ENCODE data around the gene OSBPL3. TPM values are rescaled to one million over a fixed set of nuclear protein-coding genes. Genes with fewer than 3 reads are reported as not detected.
"Not testable (repeated sequence)": the region's sequence is repeated elsewhere in the genome, so short reads cannot be mapped to it uniquely, and the experiment has no call there.

Gene OSBPL3
- total and polyA plus RNA-seq, 4 experiments from 2014 or later: 6.9 to 72.7 (median 40.5) TPM

GRCh38 chr7:24795407-24795767 is 184.6 kb downstream of the OSBPL3 start:
- CTCF ChIA-PET (ENCODE audit: partially characterized antibody): interaction anchor here (1.3 kb wide), 1 partner anchor 297 kb away, joined by 3 read pairs; no protein-coding TSS in a partner anchor
- peaks cover 30 to 42% of the 10 kb centered on the region in 2 donors for H3K36me3 Mint-ChIP-seq
- no peaks in the 10 kb centered on the region for H3K9me3 Mint-ChIP-seq
- no peak overlapping the region for H3K4me3 Mint-ChIP-seq
- Histone ChIP-seq H3K4me3 (ENCODE audit: low read length in 2 of 2) (no peak overlapping the region), H3K36me3 (ENCODE audit: insufficient read depth, low read length) (no peaks in the 10 kb centered on the region), H3K27ac (ENCODE audit: low read depth, low read length) (no peak overlapping the region), H3K9me3 (ENCODE audit: control insufficient read depth in 1 of 2, low read length in 2 of 2) (no peaks in the 10 kb centered on the region), H3K27me3 (ENCODE audit: insufficient read depth, low read length) (no peaks in the 10 kb centered on the region), H3K4me1 (ENCODE audit: insufficient read depth, low read length) (peaks cover 9% of the 10 kb centered on the region)
- H3K4me1 Mint-ChIP-seq: peaks cover 13 to 20% (median 18%) of the 10 kb centered on the region in 4 donors
- H3K27me3 Mint-ChIP-seq: no peaks in the 10 kb centered on the region
- DNase-seq: no peak
- POLR2A ChIA-PET (ENCODE audit: partially characterized antibody): no interaction called here
- H3K27ac Mint-ChIP-seq: no peak overlapping the region
- intact Hi-C loops (cut with micrococcal nuclease): no loop called here

GRCh38 chr7:24794751-24795406 is 185.1 kb downstream of the OSBPL3 start:
- POLR2A ChIA-PET (ENCODE audit: partially characterized antibody); DNase-seq; H3K4me1 ChIP-seq (ENCODE audit: insufficient read depth, low read length); H3K27me3 ChIP-seq (ENCODE audit: insufficient read depth, low read length); intact Hi-C loops (cut with micrococcal nuclease); H3K4me3 ChIP-seq (ENCODE audit: low read length in 2 of 2); H3K27me3 Mint-ChIP-seq; H3K9me3 Mint-ChIP-seq; H3K36me3 ChIP-seq (ENCODE audit: insufficient read depth, low read length); H3K27ac ChIP-seq (ENCODE audit: low read depth, low read length); CTCF ChIA-PET (ENCODE audit: partially characterized antibody); H3K9me3 ChIP-seq (ENCODE audit: control insufficient read depth in 1 of 2, low read length in 2 of 2): not testable (repeated sequence)
- Mint-ChIP-seq H3K36me3 (peaks cover 28 to 42% of the 10 kb centered on the region in 2 donors), H3K27ac (peak overlapping the region in 6 of 7 donors; percentile 4 to 79 (median 56)), H3K4me3 (peak overlapping the region in 1 of 8 donors; percentile 15), H3K4me1 (peaks cover 13 to 20% (median 18%) of the 10 kb centered on the region in 4 donors)

GRCh38 chr7:24793982-24794648 is 185.9 kb downstream of the OSBPL3 start:
- Mint-ChIP-seq H3K27ac (peak overlapping the region in 6 of 7 donors; percentile 4 to 86 (median 64)), H3K9me3 (peaks cover 0 to 6% (median 0%) of the 10 kb centered on the region in 8 donors), H3K27me3 (no peaks in the 10 kb centered on the region), H3K4me1 (peaks cover 13 to 20% (median 18%) of the 10 kb centered on the region in 4 donors), H3K36me3 (peaks cover 25 to 42% of the 10 kb centered on the region in 2 donors), H3K4me3 (no peak overlapping the region)
- CTCF ChIA-PET (ENCODE audit: partially characterized antibody): no interaction called here
- DNase-seq: no peak
- Histone ChIP-seq H3K27me3 (ENCODE audit: insufficient read depth, low read length) (no peaks in the 10 kb centered on the region), H3K9me3 (ENCODE audit: control insufficient read depth in 1 of 2, low read length in 2 of 2) (no peaks in the 10 kb centered on the region), H3K4me3 (ENCODE audit: low read length in 2 of 2) (no peak overlapping the region), H3K4me1 (ENCODE audit: insufficient read depth, low read length) (peaks cover 9% of the 10 kb centered on the region), H3K27ac (ENCODE audit: low read depth, low read length) (no peak overlapping the region), H3K36me3 (ENCODE audit: insufficient read depth, low read length) (no peaks in the 10 kb centered on the region)
- POLR2A ChIA-PET (ENCODE audit: partially characterized antibody): no interaction called here
- intact Hi-C loops (cut with micrococcal nuclease): no loop called here

- Mint-ChIP-seq H3K27ac (no peak overlapping the region), H3K4me1 (peaks cover 1 to 4% (median 2%) of the 10 kb centered on the region in 4 donors), H3K27me3 (no peaks in the 10 kb centered on the region), H3K9me3 (peaks cover 0 to 15% (median 0%) of the 10 kb centered on the region in 8 donors), H3K4me3 (no peak overlapping the region), H3K36me3 (peaks cover 2 to 13% of the 10 kb centered on the region in 2 donors)
- intact Hi-C loops (cut with micrococcal nuclease): no loop called here
- POLR2A ChIA-PET (ENCODE audit: partially characterized antibody): no interaction called here
- H3K27me3 ChIP-seq (ENCODE audit: insufficient read depth, low read length): no peaks in the 10 kb centered on the region
- H3K36me3 ChIP-seq (ENCODE audit: insufficient read depth, low read length): no peaks in the 10 kb centered on the region
- no peak for DNase-seq
- H3K4me1 ChIP-seq (ENCODE audit: insufficient read depth, low read length): peaks cover 3% of the 10 kb centered on the region
- H3K4me3 ChIP-seq (ENCODE audit: low read length in 2 of 2): no peak overlapping the region
- H3K9me3 ChIP-seq (ENCODE audit: control insufficient read depth in 1 of 2, low read length in 2 of 2): no peaks in the 10 kb centered on the region
- CTCF ChIA-PET (ENCODE audit: partially characterized antibody): interaction anchor here (1.0 kb wide), 1 partner anchor 310 kb away, joined by 4 read pairs; no protein-coding TSS in a partner anchor
- no peak overlapping the region for H3K27ac ChIP-seq (ENCODE audit: low read depth, low read length)
These were observed 190.9 kb downstream of the OSBPL3 start for GRCh38 chr7:24788961-24789576.

- intact Hi-C loops (cut with micrococcal nuclease): no loop called here
- H3K27me3 ChIP-seq (ENCODE audit: insufficient read depth, low read length): no peaks in the 10 kb centered on the region
- H3K4me3 ChIP-seq (ENCODE audit: low read length in 2 of 2): no peak overlapping the region
- ChIA-PET CTCF (ENCODE audit: partially characterized antibody) (no interaction called here), POLR2A (ENCODE audit: partially characterized antibody) (no interaction called here)
- DNase-seq: no peak
- no peak overlapping the region for H3K4me3 Mint-ChIP-seq
- no peaks in the 10 kb centered on the region for H3K27me3 Mint-ChIP-seq
- no peaks in the 10 kb centered on the region for H3K4me1 Mint-ChIP-seq
- no peak overlapping the region for H3K27ac ChIP-seq (ENCODE audit: low read depth, low read length)
- peaks cover 2 to 22% of the 10 kb centered on the region in 2 donors for H3K36me3 Mint-ChIP-seq
- no peaks in the 10 kb centered on the region for H3K4me1 ChIP-seq (ENCODE audit: insufficient read depth, low read length)
- H3K36me3 ChIP-seq (ENCODE audit: insufficient read depth, low read length): no peaks in the 10 kb centered on the region
- peaks cover 0 to 16% (median 3%) of the 10 kb centered on the region in 8 donors for H3K9me3 Mint-ChIP-seq
- H3K9me3 ChIP-seq (ENCODE audit: control insufficient read depth in 1 of 2, low read length in 2 of 2): no peaks in the 10 kb centered on the region
- no peak overlapping the region for H3K27ac Mint-ChIP-seq
These were observed 191.9 kb downstream of the OSBPL3 start for GRCh38 chr7:24788075-24788474.

- Histone ChIP-seq H3K36me3 (ENCODE audit: insufficient read depth, low read length) (no peaks in the 10 kb centered on the region), H3K27ac (ENCODE audit: low read depth, low read length) (no peak overlapping the region), H3K27me3 (ENCODE audit: insufficient read depth, low read length) (no peaks in the 10 kb centered on the region), H3K4me3 (ENCODE audit: low read length in 2 of 2) (no peak overlapping the region), H3K4me1 (ENCODE audit: insufficient read depth, low read length) (no peaks in the 10 kb centered on the region), H3K9me3 (ENCODE audit: control insufficient read depth in 1 of 2, low read length in 2 of 2) (no peaks in the 10 kb centered on the region)
- CTCF ChIA-PET (ENCODE audit: partially characterized antibody): no interaction called here
- Mint-ChIP-seq H3K4me3 (peak overlapping the region in 1 of 8 donors; percentile 3), H3K36me3 (peaks cover 0 to 19% of the 10 kb centered on the region in 2 donors), H3K9me3 (peaks cover 0 to 16% (median 3%) of the 10 kb centered on the region in 8 donors), H3K27me3 (no peaks in the 10 kb centered on the region), H3K4me1 (no peaks in the 10 kb centered on the region), H3K27ac (no peak overlapping the region)
- no peak for DNase-seq
- POLR2A ChIA-PET (ENCODE audit: partially characterized antibody): no interaction called here
- intact Hi-C loops (cut with micrococcal nuclease): no loop called here
These were observed 193.0 kb downstream of the OSBPL3 start for GRCh38 chr7:24786941-24787340.

GRCh38 chr7:24786306-24786705 is 193.7 kb downstream of the OSBPL3 start:
- ChIA-PET POLR2A (ENCODE audit: partially characterized antibody) (no interaction called here), CTCF (ENCODE audit: partially characterized antibody) (no interaction called here)
- H3K36me3 Mint-ChIP-seq: peaks cover 0 to 19% of the 10 kb centered on the region in 2 donors
- no peaks in the 10 kb centered on the region for H3K27me3 Mint-ChIP-seq
- Histone ChIP-seq H3K27ac (ENCODE audit: low read depth, low read length) (no peak overlapping the region), H3K27me3 (ENCODE audit: insufficient read depth, low read length) (no peaks in the 10 kb centered on the region), H3K36me3 (ENCODE audit: insufficient read depth, low read length) (no peaks in the 10 kb centered on the region), H3K4me3 (ENCODE audit: low read length in 2 of 2) (no peak overlapping the region), H3K9me3 (ENCODE audit: control insufficient read depth in 1 of 2, low read length in 2 of 2) (no peaks in the 10 kb centered on the region), H3K4me1 (ENCODE audit: insufficient read depth, low read length) (no peaks in the 10 kb centered on the region)
- peaks cover 0 to 16% (median 3%) of the 10 kb centered on the region in 8 donors for H3K9me3 Mint-ChIP-seq
- no peaks in the 10 kb centered on the region for H3K4me1 Mint-ChIP-seq
- H3K4me3 Mint-ChIP-seq: no peak overlapping the region
- intact Hi-C loops (cut with micrococcal nuclease): no loop called here
- no peak overlapping the region for H3K27ac Mint-ChIP-seq
- DNase-seq: no peak
